NCI-H1105 treated with DMSO at 0.1 percent for 48 hours (cell line): ENCODE results near the gene EHD1.

Experiments
- DNase-seq: peaks from one replicate; lab custom pipeline; 2025; lab: John Stamatoyannopoulos, UW

Gene EHD1

DNA sequence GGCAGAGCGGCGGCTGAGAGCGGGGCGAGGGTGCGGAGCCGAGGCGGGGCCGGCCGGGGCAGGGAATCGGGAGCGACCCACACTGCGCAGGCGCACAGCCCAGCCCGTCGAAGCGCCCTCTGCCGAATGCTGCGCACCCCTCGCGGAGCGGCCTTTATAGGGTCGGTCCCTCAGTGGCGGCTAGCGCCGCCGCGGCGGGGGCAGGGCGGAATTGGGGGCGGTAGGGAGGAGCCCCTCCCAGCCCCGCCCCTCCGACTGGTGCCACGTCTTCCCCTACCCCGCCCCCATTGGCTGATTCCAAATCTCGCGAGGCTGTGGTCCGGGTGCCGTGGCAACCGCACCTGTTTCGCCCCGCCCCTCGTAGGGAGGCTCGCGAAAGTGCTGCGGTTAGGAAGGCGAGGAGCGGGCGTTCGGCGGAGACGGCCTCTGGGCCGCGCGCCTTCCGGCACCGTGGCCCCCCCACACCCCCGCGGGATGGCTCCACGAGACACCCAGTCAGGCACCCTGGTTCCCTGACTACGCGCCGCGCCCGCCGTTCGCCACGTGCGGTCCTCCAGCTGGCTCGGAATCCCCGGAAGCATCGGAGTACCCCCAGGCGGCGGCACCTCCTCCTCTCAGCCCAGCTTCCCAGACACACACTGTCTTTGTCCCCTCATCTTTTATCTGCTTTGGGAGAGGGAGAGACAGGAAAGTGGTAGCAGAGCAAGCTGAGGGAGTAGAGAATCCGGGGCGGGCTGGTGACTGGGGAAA lies at the start of gene EHD1:
EHD1 (minus strand) TSS at position 128 of the 750 bp plus-strand sequence. CDS start 157 bp downstream, outside the sequence.
- peak; percentile 96 for DNase-seq

- no peak for DNase-seq
These were observed 48.3 kb upstream of the EHD1 start for GRCh38 chr11:64926689-64927088.

DNA sequence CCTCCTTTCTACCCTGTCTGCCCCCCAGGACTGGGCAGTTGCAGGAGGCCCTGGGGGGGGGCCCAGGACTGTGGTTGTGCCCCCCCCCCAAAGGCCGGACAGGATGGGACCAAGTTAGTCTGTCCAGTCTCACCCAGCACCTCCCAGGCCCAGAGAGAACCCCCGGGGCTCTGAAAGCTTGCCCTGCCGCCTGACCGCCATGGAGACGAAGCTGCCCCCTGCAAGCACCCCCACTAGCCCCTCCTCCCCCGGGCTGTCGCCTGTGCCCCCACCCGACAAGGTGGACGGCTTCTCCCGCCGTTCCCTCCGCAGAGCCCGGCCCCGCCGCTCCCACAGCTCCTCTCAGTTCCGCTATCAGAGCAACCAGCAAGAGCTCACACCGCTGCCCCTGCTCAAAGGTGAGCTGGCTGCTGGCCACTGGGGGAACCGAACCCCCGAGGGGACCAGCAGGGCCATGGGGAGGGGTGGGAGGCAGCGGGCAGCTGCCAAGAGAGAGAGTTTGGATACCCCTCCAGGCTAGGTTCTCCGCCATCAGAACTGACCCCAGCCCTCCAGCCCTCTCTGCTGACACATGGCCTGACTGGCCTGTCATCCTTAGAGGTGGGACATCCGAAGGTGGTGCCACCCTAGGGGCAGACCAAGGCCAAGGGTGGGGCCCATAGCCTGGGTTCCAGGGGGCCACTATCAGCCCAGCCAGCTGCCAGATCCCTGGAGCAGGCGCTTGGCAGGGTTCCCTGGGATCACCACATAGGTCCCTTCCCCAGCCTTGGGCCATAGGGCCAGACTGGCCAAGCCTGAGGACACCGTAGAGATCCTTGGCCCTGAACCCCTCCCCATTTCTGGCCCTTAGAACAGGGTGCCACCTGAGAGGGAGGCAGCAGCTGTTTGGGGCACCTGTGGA lies 47.4 kb upstream of the EHD1 start:
- no peak for DNase-seq

DNA sequence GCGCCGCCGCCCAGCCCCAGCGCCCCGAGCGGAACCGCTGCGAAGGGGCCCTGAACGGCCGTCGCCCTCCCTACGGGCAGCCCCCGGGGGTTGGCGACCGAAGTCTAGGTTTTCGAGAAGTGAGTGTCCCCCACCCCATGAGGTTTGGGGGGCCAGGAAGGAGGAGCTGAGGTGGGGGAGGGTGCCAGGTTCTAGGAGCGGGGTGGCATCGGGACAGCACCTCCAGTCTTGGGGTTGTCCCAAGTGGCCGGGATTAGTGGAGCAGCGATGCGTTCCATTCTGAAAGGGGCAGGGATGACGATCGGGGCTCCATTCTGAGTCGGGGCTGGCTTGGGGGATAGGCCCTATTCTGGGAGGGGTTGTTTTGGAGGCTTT lies 46.5 kb upstream of the EHD1 start:
- DNase-seq, result no peak

DNA sequence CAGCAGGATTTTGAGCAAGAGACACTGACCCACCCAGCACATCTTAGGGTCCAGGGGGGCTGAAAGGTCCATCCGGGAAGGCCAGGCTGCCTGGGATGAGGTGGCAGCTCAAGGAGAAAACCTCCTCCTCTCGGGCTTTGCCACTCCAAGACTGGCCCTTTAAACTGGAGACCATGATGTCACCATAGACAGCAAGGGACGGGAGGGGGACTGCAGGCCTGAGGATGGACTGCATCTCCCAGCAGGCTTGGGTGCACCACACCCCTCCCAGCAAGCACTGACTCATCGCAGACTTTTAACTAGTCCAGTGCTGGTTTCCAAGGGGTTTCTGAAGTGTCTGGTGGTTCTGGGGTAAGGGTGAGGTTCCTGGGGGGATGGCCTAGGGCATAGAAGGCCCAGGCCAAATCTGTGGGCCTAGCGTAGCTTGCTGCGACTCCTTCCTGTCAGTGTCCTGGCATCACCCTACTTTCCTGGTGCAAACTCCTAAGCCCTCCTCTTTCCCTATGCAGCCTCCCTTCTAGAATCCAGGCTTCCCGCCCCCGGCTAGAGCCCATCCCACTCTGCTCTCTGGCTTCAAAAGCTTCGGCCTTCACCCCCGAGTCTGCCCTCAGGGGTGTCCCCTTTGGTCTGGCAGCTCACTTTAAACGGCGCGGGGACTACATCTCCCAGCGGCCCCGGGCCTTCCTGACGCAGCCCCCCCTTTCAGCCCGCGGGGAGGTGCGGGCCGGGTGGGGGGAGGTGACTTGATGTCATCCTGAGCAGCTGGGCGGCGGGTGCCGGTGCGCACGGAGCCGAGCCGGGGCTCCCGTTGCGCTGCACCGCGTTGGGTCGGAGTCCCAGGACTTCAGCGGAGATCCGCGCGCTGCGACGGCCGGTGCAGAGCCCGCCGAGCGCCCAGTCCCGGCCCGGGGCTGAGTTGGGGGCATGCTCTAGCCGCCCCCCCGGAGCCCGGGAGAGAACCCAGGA lies 45.8 kb upstream of the EHD1 start, which contains the start of gene PPP2R5B:
PPP2R5B (plus strand) TSS at position 746 of the 966 bp plus-strand sequence. CDS start 1,046 bp downstream, outside the sequence.
- DNase-seq, result peak; percentile 69

DNA sequence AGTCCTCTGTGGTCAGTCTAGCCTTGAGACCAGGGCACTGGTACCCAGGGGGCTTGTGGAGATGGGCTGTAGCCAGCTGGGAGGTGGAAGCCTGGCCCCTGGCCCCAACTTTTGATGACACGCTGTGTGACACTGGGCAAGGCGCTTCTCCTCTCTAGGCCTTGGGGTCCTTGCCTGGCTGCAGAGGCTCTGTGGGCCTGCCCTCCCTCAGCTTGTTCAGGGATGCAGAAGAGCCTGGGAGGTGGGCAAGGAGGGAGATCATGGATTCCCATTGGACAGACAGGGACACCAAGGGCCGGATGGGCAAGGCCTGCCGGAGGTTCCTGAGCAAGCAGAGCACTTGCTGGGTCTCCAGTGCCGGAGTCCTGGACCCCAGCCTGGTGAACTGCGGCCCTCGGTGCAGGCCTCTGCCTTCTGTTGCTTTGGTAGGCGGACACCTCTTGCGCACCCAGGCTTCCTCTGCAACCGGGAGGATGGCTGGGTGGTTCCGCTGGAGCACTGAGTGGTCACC lies 44.8 kb upstream of the EHD1 start:
- DNase-seq, result no peak

DNA sequence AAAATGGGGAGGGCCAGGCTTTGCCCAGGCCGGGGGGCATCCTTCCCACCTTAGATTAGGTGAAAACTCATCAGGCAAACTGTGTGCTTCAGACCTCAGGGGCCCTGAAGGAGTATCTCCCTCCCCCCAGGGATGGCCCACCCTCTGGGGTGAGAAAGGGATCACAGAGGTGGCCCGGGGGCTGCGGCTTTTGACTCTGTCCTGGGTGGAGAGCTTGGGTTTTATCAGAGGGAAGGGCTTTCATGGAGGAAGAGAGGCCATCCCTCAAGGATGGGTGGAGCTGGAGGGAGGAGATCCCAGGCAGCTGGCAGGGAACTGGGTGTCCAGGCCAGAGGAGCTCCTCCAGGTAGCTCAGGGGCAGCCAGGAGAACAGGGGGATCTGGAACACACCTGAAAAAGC lies 43.0 kb upstream of the EHD1 start:
- no peak for DNase-seq

- no peak for DNase-seq
These were observed 41.7 kb upstream of the EHD1 start for GRCh38 chr11:64920124-64920523.

- no peak for DNase-seq
These were observed 41.2 kb upstream of the EHD1 start for GRCh38 chr11:64919627-64920026.

DNA sequence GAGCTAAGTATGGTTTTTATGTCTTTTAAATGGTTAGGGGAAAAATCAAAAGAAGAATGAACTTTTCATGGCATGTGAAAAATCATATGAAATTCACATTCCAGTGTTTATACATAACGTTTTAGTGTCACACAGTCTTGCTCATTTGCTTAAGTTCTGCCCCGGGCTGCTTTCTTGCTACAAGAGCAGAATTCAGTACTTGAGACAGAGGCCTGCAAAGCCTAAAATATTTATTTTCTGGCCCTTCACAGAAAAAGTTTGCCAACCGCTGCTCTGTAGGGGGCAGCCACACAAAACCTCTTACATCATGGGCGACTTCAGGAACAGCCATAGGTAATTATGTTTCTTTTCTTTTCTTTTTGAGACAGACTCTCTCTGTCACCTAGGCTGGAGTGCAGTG lies 39.6 kb upstream of the EHD1 start:
- DNase-seq, result no peak

DNA sequence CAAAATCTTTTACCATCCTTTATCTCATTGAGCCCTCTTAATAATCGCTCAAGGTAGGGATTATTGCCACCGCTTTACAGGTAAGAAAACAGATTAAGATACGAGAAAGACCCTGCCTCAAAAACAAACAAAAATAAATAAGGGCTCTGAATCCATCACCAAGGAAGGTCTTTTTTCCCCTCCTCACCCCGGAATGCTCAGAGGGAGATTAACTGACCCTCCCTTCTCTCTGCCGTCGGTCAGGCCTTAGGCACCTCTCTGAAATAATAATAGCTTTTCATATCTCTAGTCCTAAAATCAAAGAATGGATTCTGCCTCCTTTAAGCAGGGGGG lies 39.2 kb upstream of the EHD1 start:
- DNase-seq, result no peak

DNA sequence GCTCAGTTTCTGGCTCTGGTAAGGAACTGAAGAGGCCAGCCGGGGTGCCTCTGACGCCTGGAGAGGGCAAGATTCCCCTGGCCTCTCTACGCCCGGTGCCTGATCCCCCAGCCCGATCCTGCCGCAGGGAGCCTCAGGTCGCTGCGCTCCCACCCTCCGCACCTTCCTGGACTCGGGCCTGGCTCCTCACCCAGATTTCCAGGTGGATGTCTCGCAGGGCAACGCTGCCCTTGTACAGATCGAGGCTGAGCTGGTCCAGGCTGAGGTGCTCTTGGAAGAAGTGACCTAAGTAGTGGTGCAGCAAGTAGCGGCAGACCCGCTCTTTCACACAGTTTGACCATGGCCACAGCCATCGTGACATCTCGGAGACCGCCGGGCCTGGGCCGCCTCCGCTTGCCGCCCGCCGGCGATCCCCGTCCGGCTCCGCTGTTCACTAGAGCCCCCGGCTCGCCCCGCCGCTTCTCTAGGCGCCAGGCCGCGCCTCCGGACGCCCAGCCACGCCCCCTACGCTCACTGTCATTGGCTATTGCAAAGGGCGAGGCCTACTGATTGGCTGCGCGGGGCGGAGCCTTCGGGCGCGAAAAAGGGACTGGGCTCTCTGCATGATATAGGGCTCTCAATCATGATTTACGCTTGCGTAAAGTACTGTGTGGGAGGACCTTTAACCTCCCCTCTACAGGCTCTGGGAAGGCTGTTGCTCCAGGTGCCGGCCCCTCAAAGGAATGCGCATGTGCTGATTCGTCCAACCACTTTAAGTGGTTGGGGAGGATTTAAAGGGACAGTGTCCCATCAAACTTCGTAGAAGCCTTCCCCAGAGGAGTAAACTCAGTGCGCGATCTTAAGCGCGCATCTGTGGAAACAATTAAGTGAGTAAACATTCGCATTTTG lies 38.6 kb upstream of the EHD1 start, which contains the start of gene ATG2A:
ATG2A (minus strand) TSS at position 435 of the 888 bp plus-strand sequence; CDS start at position 361, 74 bp downstream.
- DNase-seq, result peak; percentile 100

GRCh38 chr11:64916040-64916774 lies 37.8 kb upstream of the EHD1 start:
- DNase-seq, result no peak

DNA sequence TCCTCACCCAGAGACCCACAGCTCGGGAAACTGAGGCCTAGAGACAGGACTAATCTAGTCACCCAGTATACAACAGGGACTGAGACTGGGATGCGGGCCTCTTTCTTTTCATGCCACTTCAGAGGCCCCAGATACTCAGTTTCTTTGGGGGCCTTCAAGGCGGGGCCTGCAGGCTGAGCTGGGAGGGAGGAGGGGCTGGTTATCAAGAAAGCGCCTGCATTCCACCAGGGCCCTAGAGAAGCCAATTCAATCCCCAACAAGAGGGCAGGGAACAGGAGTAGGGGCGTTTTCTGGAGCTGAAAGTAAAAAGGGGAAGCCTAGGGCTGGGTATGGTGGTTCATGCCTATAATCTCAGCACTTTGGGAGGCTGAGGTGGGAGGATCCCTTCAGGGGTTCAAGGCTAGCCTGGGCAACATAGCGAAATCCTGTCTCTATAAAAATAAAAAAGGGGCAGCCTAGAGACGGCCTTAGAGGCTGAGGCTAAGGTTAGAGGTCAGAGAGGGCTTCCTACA lies 37.0 kb upstream of the EHD1 start:
- no peak for DNase-seq

- no peak for DNase-seq
These were observed 35.7 kb upstream of the EHD1 start for GRCh38 chr11:64914123-64914522.

DNA sequence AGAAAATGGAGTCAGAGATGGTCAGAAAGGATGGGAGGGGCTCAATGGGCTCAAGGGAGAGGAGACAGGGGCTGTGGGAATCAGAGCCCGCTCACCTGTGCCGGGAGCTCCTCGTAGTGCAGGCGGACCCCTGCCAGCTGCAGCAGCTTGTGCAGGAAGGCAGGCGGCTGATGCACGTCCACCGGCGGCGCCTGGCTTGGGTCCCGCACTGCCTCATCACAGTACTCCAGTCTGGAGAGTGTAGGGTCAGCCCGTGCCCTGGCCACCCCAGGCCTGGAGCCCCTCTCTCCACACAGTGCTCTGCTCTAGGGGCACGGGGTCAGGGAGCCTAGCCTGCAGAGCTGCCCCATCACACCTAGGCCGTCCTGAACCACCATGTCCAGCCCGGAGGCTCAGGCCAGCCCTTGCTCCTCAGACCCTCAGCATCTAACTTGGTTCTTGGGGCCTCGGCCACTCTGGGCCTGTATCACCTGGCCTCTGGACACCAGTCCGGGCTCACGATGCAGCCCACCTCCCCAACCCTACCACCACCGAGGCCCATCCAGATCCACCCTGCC lies 34.8 kb upstream of the EHD1 start:
- DNase-seq, result no peak

GRCh38 chr11:64911689-64912088 lies 33.3 kb upstream of the EHD1 start:
- DNase-seq, result no peak

- DNase-seq, result no peak
These were observed 32.7 kb upstream of the EHD1 start for GRCh38 chr11:64911142-64911541.

DNA sequence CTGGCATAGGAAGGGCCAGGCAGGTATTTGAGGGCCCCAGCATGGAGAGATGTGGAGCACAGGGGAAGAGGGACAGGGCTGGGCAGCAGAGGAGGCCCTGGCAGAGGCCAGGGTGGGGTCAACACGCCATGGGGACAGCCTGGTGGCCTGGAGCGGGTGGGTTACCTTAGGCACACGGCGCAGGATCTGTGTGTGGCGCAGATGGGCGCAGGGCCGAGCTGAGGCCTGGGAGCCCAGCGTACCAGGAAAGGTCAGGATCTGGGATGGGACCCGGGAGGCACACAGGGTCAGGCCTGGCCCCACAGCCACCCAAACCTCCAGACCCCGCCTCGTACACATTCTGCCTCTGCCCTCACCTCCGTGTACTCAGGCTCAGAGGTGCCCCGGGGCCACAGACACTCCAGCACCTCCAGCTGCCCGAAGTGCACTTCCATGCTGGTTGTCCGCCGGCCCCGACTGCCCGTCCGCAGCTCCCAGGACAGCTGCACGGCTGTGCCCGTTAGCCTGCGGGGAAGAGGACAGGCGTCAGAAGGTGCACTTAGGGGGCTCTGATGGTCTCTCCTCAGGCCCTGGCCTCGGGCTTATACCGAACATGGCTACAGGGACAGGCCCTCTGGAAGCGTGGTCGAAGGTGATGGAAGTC lies 32.2 kb upstream of the EHD1 start:
- no peak for DNase-seq
